Peyer's patch (tissue), 4 donors: ENCODE data around the gene SOX12.

Experiments
- CTCF ChIP-seq, 6 experiments: fragments of 450-650 bp in 4 of 6; fragments of 200-600 bp in 2 of 6; sonication (generic) in 1 of 6; IDR thresholded peaks; one replicate each; pipeline ENCODE4 v1.5.1; 2017 to 2019; ENCODE audit warnings: antibody characterized with exemption in 6 of 6, mild to moderate bottlenecking in 3 of 6, moderate library complexity in 1 of 6
- POLR2A ChIP-seq, 2 donors: fragments of 450-650 bp; IDR thresholded peaks; one replicate each; pipeline ENCODE4 v1.5.1; 2017; ENCODE audit warnings: antibody characterized with exemption in 2 of 2, mild to moderate bottlenecking in 2 of 2, moderate library complexity in 2 of 2

DNA sequence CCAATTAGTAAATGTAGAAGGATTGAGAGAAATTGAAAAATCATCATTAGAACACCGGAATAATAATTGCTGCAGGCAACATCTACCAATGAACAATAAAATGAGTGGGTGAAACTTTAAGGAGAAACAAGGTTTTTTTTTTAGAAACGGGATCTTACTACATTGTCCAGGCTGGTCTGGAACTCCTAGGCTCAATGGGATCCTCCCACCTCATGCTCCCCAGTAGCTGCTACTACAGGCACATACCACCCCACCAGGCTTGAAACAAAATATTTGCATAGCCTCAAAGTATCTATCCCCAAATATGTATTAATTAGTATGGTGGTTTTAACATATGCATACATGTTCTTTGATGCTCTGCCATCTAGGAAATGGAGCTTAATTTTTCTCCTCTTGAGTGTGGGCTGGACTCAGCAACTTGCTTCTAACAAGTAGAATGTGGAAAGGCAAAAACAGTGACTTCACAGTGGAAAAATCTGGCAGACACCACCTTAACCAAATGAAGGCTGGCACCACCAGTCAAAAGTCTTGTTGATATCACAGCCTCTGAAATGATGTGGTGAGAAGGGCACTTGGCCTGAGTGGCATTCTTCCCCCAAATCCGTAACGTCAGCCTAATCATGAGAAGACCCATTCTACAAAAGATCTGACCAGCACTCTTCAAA is 33.7 kb downstream of the SOX12 start:
- TF ChIP-seq CTCF (IDR thresholded peaks at IDR 0.05) (no peak), POLR2A (IDR thresholded peaks at IDR 0.05) (no peak)
